CD4-positive, alpha-beta T cell (primary cell): ENCODE data around the gene B4GALT2. TPM values are rescaled to one million over a fixed set of nuclear protein-coding genes. Genes with fewer than 3 reads are reported as not detected.

Experiments
- ATAC-seq: fragments of 200-7000 bp; cut with Tn5 transposase; one replicate; pipeline ENCODE4 v1.10.0; 2022; ENCODE audit warnings: mild to moderate bottlenecking; ENCODE audit not compliant: poor library complexity
- CTCF ChIA-PET: fragments of 350-600 bp; sonication (Branson Sonifier 250); formaldehyde crosslinking; loops from one replicate; lab custom pipeline; 2021; ENCODE audit warnings: antibody characterized with exemption, inconsistent platforms; lab: Charles Lee
- POLR2A ChIA-PET: fragments of 350-600 bp; sonication (Branson Sonifier 250); formaldehyde crosslinking; loops from one replicate; lab custom pipeline; 2021; ENCODE audit warnings: antibody characterized with exemption, inconsistent platforms; lab: Charles Lee
- DNase-seq, 14 experiments: peaks; one replicate each; pipeline ENCODE4 v3.0.0-alpha.2; 2013 to 2020; ENCODE audit warnings: mixed read lengths in 2 of 14
- H3K27ac ChIP-seq, 2 donors: one replicate each; pipeline versions ENCODE4 v1.5.1 to v1.7.0; 2013; ENCODE audit warnings: low read length in 2 of 2, low read depth in 1 of 2, mild to moderate bottlenecking in 1 of 2
- H3K27me3 ChIP-seq, 2 experiments: 1 replicate in 1 of 2; 2 replicates in 1 of 2; pipeline versions ENCODE4 v1.6.1 to v1.7.0; 2013; ENCODE audit warnings: low read length in 2 of 2, control low read depth in 1 of 2, mild to moderate bottlenecking in 1 of 2, moderate library complexity in 1 of 2; ENCODE audit not compliant: insufficient read depth in 2 of 2, control insufficient read depth in 1 of 2
- H3K36me3 ChIP-seq: one replicate; pipeline ENCODE4 v1.6.1; 2013; ENCODE audit warnings: low read length, control low read depth; ENCODE audit not compliant: insufficient read depth
- H3K4me1 ChIP-seq: one replicate; pipeline ENCODE4 v1.6.1; 2013; ENCODE audit warnings: low read length, control low read depth; ENCODE audit not compliant: insufficient read depth
- H3K4me3 ChIP-seq: one replicate; pipeline ENCODE4 v1.5.1; 2013; ENCODE audit warnings: mild to moderate bottlenecking, low read length, moderate library complexity
- H3K9me3 ChIP-seq, 2 experiments: 1 replicate in 1 of 2; 2 replicates in 1 of 2; pipeline versions ENCODE4 v1.6.1 to v1.7.0; 2013; ENCODE audit warnings: low read length in 2 of 2, mild to moderate bottlenecking in 2 of 2, control low read depth in 1 of 2, moderate library complexity in 1 of 2; ENCODE audit not compliant: control insufficient read depth in 1 of 2, insufficient read depth in 1 of 2
- H3K27ac Mint-ChIP-seq: one replicate; pipeline ENCODE4 v1.8.0; 2020; ENCODE audit warnings: mixed read lengths
- H3K27me3 Mint-ChIP-seq: one replicate; pipeline ENCODE4 v1.8.0; 2021; ENCODE audit warnings: mixed read lengths
- H3K36me3 Mint-ChIP-seq: one replicate; pipeline ENCODE4 v1.8.0; 2021; ENCODE audit warnings: low read depth, mixed read lengths
- H3K4me1 Mint-ChIP-seq: one replicate; pipeline ENCODE4 v1.8.0; 2021; ENCODE audit warnings: low read depth, mixed read lengths
- H3K4me3 Mint-ChIP-seq: one replicate; pipeline ENCODE4 v1.8.0; 2020; ENCODE audit warnings: mild to moderate bottlenecking, mixed read lengths
- H3K9me3 Mint-ChIP-seq: one replicate; pipeline ENCODE4 v1.8.0; 2020; ENCODE audit warnings: mixed read lengths
- intact Hi-C, 2 experiments: fragments of 100-400 bp; cut with DNase I in 1 of 2; cut with micrococcal nuclease in 1 of 2; formaldehyde crosslinking; loops; one replicate each; pipeline versions ENCODE4 v1.15.1 to v1.9.0; 2023 to 2025; cut with DNase I, micrococcal nuclease
- total RNA-seq, 174 experiments: library from RNA in 2 of 174; stranded (reverse) in 2 of 174; gene quantifications; one replicate each; pipeline ENCODE4 v1.2.3 and lab custom pipeline; 2021 to 2026
- TF ChIP-seq, protein P1 (sequence below): fragments of 200-600 bp; IDR thresholded peaks from one replicate; pipeline ENCODE4 v1.8.0; 2022; ENCODE audit warnings: antibody characterized with exemption, mild to moderate bottlenecking

B4GALT2 gene
- total RNA-seq, 2 experiments from 2014 or later: 0.22 to 0.34 TPM

DNA sequence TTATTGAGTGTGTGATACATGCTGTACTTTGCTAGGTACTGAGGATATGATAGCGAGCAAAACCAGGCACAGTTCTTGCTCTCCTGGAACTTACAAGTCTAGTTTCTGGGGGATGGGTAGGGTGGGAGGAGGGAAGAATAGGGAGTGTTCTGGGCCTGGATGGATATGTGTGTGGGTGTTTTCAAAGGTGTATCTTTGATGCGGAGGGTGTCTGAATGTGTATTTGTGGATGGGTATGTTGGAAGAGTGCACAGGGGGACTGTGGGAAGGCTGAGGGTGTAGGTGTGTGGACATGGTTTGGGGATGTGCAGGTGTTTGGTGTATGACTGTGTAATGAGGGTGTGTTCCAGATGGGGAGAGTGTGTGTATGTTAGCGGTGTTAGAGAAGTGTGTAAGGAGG lies 13.7 kb upstream of the B4GALT2 start:
- H3K27me3 Mint-ChIP-seq: no peaks in the 10 kb centered on the region
- H3K9me3 Mint-ChIP-seq: no peaks in the 10 kb centered on the region
- no peaks in the 10 kb centered on the region for H3K9me3 ChIP-seq
- no peak for ATAC-seq
- H3K4me3 Mint-ChIP-seq: no peak overlapping the region
- H3K27me3 ChIP-seq: no peaks in the 10 kb centered on the region
- no peak overlapping the region for H3K4me3 ChIP-seq
- H3K27ac ChIP-seq: no peak overlapping the region
- H3K4me1 Mint-ChIP-seq: peaks cover 12% of the 10 kb centered on the region
- TF ChIP-seq, protein P1, sequence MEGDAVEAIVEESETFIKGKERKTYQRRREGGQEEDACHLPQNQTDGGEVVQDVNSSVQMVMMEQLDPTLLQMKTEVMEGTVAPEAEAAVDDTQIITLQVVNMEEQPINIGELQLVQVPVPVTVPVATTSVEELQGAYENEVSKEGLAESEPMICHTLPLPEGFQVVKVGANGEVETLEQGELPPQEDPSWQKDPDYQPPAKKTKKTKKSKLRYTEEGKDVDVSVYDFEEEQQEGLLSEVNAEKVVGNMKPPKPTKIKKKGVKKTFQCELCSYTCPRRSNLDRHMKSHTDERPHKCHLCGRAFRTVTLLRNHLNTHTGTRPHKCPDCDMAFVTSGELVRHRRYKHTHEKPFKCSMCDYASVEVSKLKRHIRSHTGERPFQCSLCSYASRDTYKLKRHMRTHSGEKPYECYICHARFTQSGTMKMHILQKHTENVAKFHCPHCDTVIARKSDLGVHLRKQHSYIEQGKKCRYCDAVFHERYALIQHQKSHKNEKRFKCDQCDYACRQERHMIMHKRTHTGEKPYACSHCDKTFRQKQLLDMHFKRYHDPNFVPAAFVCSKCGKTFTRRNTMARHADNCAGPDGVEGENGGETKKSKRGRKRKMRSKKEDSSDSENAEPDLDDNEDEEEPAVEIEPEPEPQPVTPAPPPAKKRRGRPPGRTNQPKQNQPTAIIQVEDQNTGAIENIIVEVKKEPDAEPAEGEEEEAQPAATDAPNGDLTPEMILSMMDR: no peak
- DNase-seq: no peak
- peaks cover 24% of the 10 kb centered on the region for H3K36me3 Mint-ChIP-seq
- ChIA-PET CTCF (no interaction called here), POLR2A (no interaction called here)
- H3K27ac Mint-ChIP-seq: no peak overlapping the region
- intact Hi-C loops: no loop called here
- H3K36me3 ChIP-seq: peaks cover 24% of the 10 kb centered on the region
- H3K4me1 ChIP-seq: peaks cover 12% of the 10 kb centered on the region

DNA sequence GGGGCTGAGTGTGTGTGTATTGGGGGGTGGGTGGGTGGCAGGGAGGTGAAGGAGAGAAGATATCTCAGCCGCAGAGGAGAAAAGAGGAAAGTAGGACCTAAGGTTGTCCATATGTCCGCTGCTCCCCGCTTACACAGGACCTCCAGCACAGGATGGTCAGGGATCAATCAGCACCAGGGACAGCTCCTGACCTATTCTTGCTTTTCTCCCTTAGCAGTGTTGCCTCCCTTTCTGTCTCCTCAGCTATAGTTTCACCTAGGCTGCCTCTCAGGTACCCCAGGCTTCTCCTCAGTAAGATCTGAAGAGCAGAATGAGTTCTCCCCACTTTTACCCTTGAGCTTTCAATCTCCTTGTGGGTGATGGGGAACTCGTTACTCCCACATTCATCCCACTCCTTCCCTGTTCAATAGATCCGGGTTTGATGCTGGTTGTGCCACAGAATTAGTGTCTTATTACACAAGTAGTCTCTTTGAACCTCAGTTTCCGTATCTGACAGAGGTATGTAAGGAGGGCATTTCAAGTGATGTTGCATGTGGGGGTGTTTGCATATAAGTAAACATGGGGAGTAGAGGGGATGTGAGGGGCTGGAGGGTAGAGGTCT lies 10.6 kb upstream of the B4GALT2 start:
- no peaks in the 10 kb centered on the region for H3K9me3 Mint-ChIP-seq
- CTCF ChIA-PET: no interaction called here

DNA sequence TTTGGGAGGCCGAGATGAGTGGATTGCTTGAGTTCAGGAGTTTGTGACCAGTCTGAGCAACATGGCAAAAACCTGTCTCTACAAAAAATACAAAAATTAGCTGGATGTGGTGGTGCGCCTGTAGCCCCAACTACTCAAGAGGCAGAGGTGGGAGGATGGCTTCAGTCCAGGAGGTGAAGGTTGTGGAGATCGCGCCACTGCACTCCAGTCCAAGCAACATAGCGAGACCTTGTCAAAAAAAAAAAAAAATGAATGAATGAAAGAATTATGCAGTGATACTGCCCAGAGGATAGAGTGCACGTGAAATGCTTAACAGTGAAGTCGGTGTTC lies 9.6 kb upstream of the B4GALT2 start:
- no peaks in the 10 kb centered on the region for H3K9me3 Mint-ChIP-seq
- peak overlapping the region; percentile 90 for H3K4me3 Mint-ChIP-seq
- Histone ChIP-seq H3K9me3 (no peaks in the 10 kb centered on the region), H3K4me1 (peaks cover 33% of the 10 kb centered on the region), H3K36me3 (peaks cover 20% of the 10 kb centered on the region), H3K4me3 (peak overlapping the region; percentile 87), H3K27ac (no peak overlapping the region), H3K27me3 (no peaks in the 10 kb centered on the region)
- peaks cover 15% of the 10 kb centered on the region for H3K36me3 Mint-ChIP-seq
- no peak for ATAC-seq
- intact Hi-C loops: loop anchor here in 1 of 2 experiments (1.0 kb wide), 1 partner anchor 23 kb away; the partner anchor contains the start of gene IPO13
- ChIA-PET POLR2A (interaction anchor here (0.9 to 1.4 kb wide), 3 partner anchors 21 to 244 kb away, joined by 3 to 7 read pairs (median 4); partner anchors contain the start of genes DMAP1 and IPO13), CTCF (interaction anchor here (1.6 kb wide), 1 partner anchor 22 kb away, joined by 4 read pairs; the partner anchor contains the start of gene IPO13)
- H3K27ac Mint-ChIP-seq: peak overlapping the region; percentile 74
- no peak for DNase-seq
- H3K4me1 Mint-ChIP-seq: peaks cover 37% of the 10 kb centered on the region
- TF ChIP-seq, protein P1: no peak
- H3K27me3 Mint-ChIP-seq: no peaks in the 10 kb centered on the region

More for the DNA sequence above, 10.6 kb upstream of the B4GALT2 start:
- H3K27ac Mint-ChIP-seq: no peak overlapping the region
- no peak overlapping the region for H3K27ac ChIP-seq
- no peaks in the 10 kb centered on the region for H3K27me3 ChIP-seq
- H3K4me1 ChIP-seq: peaks cover 24% of the 10 kb centered on the region
- no peak for ATAC-seq
- H3K4me3 Mint-ChIP-seq: peak overlapping the region; percentile 20
- H3K27me3 Mint-ChIP-seq: no peaks in the 10 kb centered on the region
- DNase-seq: peak in 4 of 14 experiments; percentile 18 to 56 (median 45)
- TF ChIP-seq, protein P1: no peak
- H3K4me1 Mint-ChIP-seq: peaks cover 27% of the 10 kb centered on the region
- POLR2A ChIA-PET: no interaction called here
- intact Hi-C loops: loop anchor here in 1 of 2 experiments (1.0 kb wide), 1 partner anchor 20 kb away; no protein-coding TSS in a partner anchor
- H3K9me3 ChIP-seq: no peaks in the 10 kb centered on the region
- H3K36me3 ChIP-seq: peaks cover 24% of the 10 kb centered on the region
- H3K36me3 Mint-ChIP-seq: peaks cover 9% of the 10 kb centered on the region
- no peak overlapping the region for H3K4me3 ChIP-seq
